H9 (cell line): Measurements from ENCODE around the gene PTPRN2. TPM values are rescaled to one million over a fixed set of nuclear protein-coding genes. Genes with fewer than 3 reads are reported as not detected.

Source experiments
- DNase-seq: peaks from one replicate; pipeline ENCODE4 v3.0.0-alpha.2; 2017
- H2AFZ ChIP-seq: one replicate; pipeline ENCODE4 v1.6.1; 2013; ENCODE audit warnings: mild to moderate bottlenecking, low read length, control low read depth, moderate library complexity
- H2AK5ac ChIP-seq: 2 replicates; pipeline ENCODE4 v1.6.1; 2013; ENCODE audit warnings: low read length, control low read depth, mixed read lengths; ENCODE audit not compliant: insufficient read length
- H2BK120ac ChIP-seq: one replicate; pipeline ENCODE4 v1.6.1; 2013; ENCODE audit warnings: low read depth, mild to moderate bottlenecking, low read length, control low read depth, inconsistent platforms; ENCODE audit not compliant: poor library complexity, severe bottlenecking
- H2BK12ac ChIP-seq: 2 replicates; pipeline ENCODE4 v1.6.1; 2013; ENCODE audit warnings: low read length, control low read depth, mixed read lengths, low read depth; ENCODE audit not compliant: insufficient read length
- H2BK15ac ChIP-seq: 2 replicates; pipeline ENCODE4 v1.6.1; 2013; ENCODE audit warnings: low read depth, low read length, control low read depth
- H2BK20ac ChIP-seq: one replicate; pipeline ENCODE4 v1.6.1; 2013; ENCODE audit warnings: low read depth, mild to moderate bottlenecking, low read length, control low read depth, inconsistent platforms; ENCODE audit not compliant: poor library complexity, severe bottlenecking
- H2BK5ac ChIP-seq: 2 replicates; pipeline ENCODE4 v1.6.1; 2013; ENCODE audit warnings: low read length, control low read depth, mixed read lengths; ENCODE audit not compliant: insufficient read length
- H3K14ac ChIP-seq: 2 replicates; pipeline ENCODE4 v1.6.1; 2013; ENCODE audit warnings: low read length, control low read depth; ENCODE audit not compliant: insufficient read depth
- H3K18ac ChIP-seq: 2 replicates; pipeline ENCODE4 v1.6.1; 2013; ENCODE audit warnings: low read depth, mild to moderate bottlenecking, mixed read lengths, low read length, control low read depth; ENCODE audit not compliant: insufficient read length
- H3K23ac ChIP-seq: 2 replicates; pipeline ENCODE4 v1.6.1; 2013; ENCODE audit warnings: low read length, control low read depth, mixed read lengths, low read depth; ENCODE audit not compliant: insufficient read length
- H3K23me2 ChIP-seq: 2 replicates; pipeline ENCODE4 v1.6.1; 2013; ENCODE audit warnings: low read depth, mild to moderate bottlenecking, mixed read lengths, low read length, control low read depth; ENCODE audit not compliant: insufficient read length, poor library complexity, severe bottlenecking
- H3K27ac ChIP-seq: 2 replicates; pipeline ENCODE4 v1.5.1; 2013; ENCODE audit warnings: low read length, control low read depth, mixed read lengths, low read depth; ENCODE audit not compliant: insufficient read length
- H3K27me3 ChIP-seq: 2 replicates; pipeline ENCODE4 v1.6.1; 2013; ENCODE audit warnings: low read length, control low read depth, inconsistent platforms; ENCODE audit not compliant: insufficient read depth
- H3K4ac ChIP-seq: 2 replicates; pipeline ENCODE4 v1.6.1; 2013; ENCODE audit warnings: low read depth, mild to moderate bottlenecking, control low read depth, inconsistent platforms, low read length, moderate library complexity
- H3K4me1 ChIP-seq: 2 replicates; pipeline ENCODE4 v1.6.1; 2013; ENCODE audit warnings: low read length, control low read depth, inconsistent platforms; ENCODE audit not compliant: insufficient read depth
- H3K4me2 ChIP-seq: 2 replicates; pipeline ENCODE4 v1.6.1; 2013; ENCODE audit warnings: low read length, control low read depth, mixed read lengths; ENCODE audit not compliant: insufficient read length, insufficient read depth
- H3K56ac ChIP-seq: 2 replicates; pipeline ENCODE4 v1.6.1; 2013; ENCODE audit warnings: low read depth, mild to moderate bottlenecking, mixed read lengths, low read length, control low read depth; ENCODE audit not compliant: insufficient read length
- H3K79me1 ChIP-seq: 2 replicates; pipeline ENCODE4 v1.6.1; 2013; ENCODE audit warnings: low read depth, mild to moderate bottlenecking, moderate library complexity, low read length, control low read depth, inconsistent platforms; ENCODE audit not compliant: insufficient read depth, poor library complexity, severe bottlenecking
- H3K79me2 ChIP-seq: 2 replicates; pipeline ENCODE4 v1.6.1; 2013; ENCODE audit warnings: low read length, control low read depth, inconsistent platforms; ENCODE audit not compliant: insufficient read depth
- H3K9ac ChIP-seq: 2 replicates; pipeline ENCODE4 v1.6.1; 2013; ENCODE audit warnings: low read length, control low read depth, mixed read lengths; ENCODE audit not compliant: insufficient read length; ENCODE audit errors: extremely low read depth
- H3K9me3 ChIP-seq: one replicate; pipeline ENCODE4 v1.6.1; 2013; ENCODE audit warnings: low read depth, low read length, inconsistent platforms; ENCODE audit not compliant: control insufficient read depth
- H3T11ph ChIP-seq: one replicate; pipeline ENCODE4 v1.6.1; 2013; ENCODE audit warnings: mild to moderate bottlenecking, low read length, control low read depth, inconsistent platforms
- H4K20me1 ChIP-seq: one replicate; pipeline ENCODE4 v1.6.1; 2013; ENCODE audit not compliant: control insufficient read depth, insufficient read length, insufficient read depth
- H4K5ac ChIP-seq: 2 replicates; pipeline ENCODE4 v1.6.1; 2013; ENCODE audit warnings: low read depth, mild to moderate bottlenecking, mixed read lengths, low read length, control low read depth; ENCODE audit not compliant: insufficient read length
- H4K8ac ChIP-seq: replicated peaks from 2 replicates; pipeline ENCODE4 v1.6.1; 2013; ENCODE audit warnings: low read length, control low read depth, mixed read lengths, low read depth; ENCODE audit not compliant: insufficient read length
- H4K91ac ChIP-seq: 2 replicates; pipeline ENCODE4 v1.6.1; 2013; ENCODE audit warnings: low read depth, mild to moderate bottlenecking, moderate library complexity, mixed read lengths, low read length, control low read depth; ENCODE audit not compliant: insufficient read length
- H3K27ac Mint-ChIP-seq, 3 experiments: 2 replicates in 2 of 3; 3 replicates in 1 of 3; pipeline ENCODE4 v1.8.0; 2020 to 2021; ENCODE audit warnings: mixed read lengths in 3 of 3, mild to moderate bottlenecking in 1 of 3, moderate library complexity in 1 of 3
- H3K27me3 Mint-ChIP-seq: 2 replicates; pipeline ENCODE4 v1.8.0; 2021; ENCODE audit warnings: low read depth, mild to moderate bottlenecking, moderate library complexity, mixed read lengths
- H3K36me3 Mint-ChIP-seq, 3 experiments: 2 replicates in 2 of 3; 3 replicates in 1 of 3; pipeline ENCODE4 v1.8.0; 2020 to 2021; ENCODE audit warnings: low read depth in 3 of 3, mixed read lengths in 3 of 3; ENCODE audit not compliant: insufficient read depth in 1 of 3
- H3K4me1 Mint-ChIP-seq, 2 experiments: 2 replicates each; pipeline ENCODE4 v1.8.0; 2020; ENCODE audit warnings: mixed read lengths in 2 of 2
- H3K4me3 Mint-ChIP-seq, 2 experiments: 2 replicates in 1 of 2; 3 replicates in 1 of 2; pipeline ENCODE4 v1.8.0; 2020 to 2021; ENCODE audit warnings: mild to moderate bottlenecking in 2 of 2, mixed read lengths in 2 of 2, moderate library complexity in 1 of 2
- H3K9me3 Mint-ChIP-seq, 2 experiments: 2 replicates in 1 of 2; 3 replicates in 1 of 2; pipeline ENCODE4 v1.8.0; 2020; ENCODE audit warnings: mild to moderate bottlenecking in 2 of 2, mixed read lengths in 2 of 2, moderate library complexity in 1 of 2
- WGBS: extraction: QIAGEN DNeasy Blood & Tissue Kit; methylation state at CpG from one replicate; pipeline ENCODE4 v1.1.7; 2013; ENCODE audit warnings: missing lambda C conversion rate, low lambda C conversion rate, mixed read lengths; ENCODE audit not compliant: insufficient read length; ENCODE audit errors: extremely low coverage; 5-methylcytosine and 5-hydroxymethylcytosine counted together
- total RNA-seq: library from RNA; stranded (reverse); gene quantifications from 2 replicates; pipeline ENCODE4 v1.2.1, GENCODE V29; 2021
- TF ChIP-seq, protein P1 (sequence below): fragments of 200-600 bp; sonication (generic); conservative IDR thresholded peaks from 3 replicates; pipeline ENCODE4 v1.8.0; 2021; ENCODE audit warnings: antibody characterized with exemption, mild to moderate bottlenecking

PTPRN2 gene
- total RNA-seq, 1 experiment from 2014 or later = 5.2 TPM

DNA sequence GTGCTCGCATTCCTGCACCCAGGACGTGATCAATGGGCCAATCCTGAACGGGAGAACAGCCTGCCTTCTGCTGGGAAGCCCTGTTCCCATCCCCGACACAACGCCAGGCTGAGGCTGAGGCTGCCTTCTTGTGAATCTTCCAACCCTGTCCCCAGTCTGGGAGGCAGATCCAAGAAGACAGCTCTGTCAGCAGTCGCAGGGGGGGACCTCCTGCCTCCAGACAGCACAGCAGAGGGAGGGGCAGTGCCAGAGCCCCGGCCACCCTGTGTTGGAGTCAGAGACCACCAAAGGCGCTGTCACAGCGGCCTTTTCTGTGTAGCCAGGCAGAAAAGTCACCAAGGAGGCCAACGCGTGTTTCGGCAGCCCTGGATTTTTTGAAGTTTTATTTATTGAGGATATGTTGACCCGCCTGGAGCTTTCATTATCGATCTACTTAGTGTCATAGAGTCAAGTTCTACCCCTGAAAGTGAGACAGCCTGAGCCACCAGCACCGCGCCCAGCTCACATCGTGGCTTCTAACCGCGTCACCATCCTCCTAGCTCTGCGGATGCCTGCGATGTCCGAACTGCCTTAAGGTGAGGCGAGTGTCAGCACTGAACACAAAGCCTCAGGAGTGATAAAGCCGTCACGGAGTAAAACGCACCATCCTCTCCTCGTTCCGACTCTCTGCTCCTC is 86.1 kb downstream of the PTPRN2 start:
- Histone ChIP-seq H2AFZ (no peak overlapping the region), H3K27ac (no peak overlapping the region), H2BK120ac (no peak overlapping the region), H2AK5ac (no peak overlapping the region), H3K79me1 (no peaks in the 10 kb centered on the region), H3K27me3 (no peaks in the 10 kb centered on the region), H4K8ac (no peak overlapping the region), H3K4me1 (no peaks in the 10 kb centered on the region), H3K23ac (no peak overlapping the region), H4K20me1 (no peaks in the 10 kb centered on the region), H3K23me2 (no peaks in the 10 kb centered on the region), H3K56ac (no peak overlapping the region), H4K5ac (no peak overlapping the region), H4K91ac (no peak overlapping the region), H3K9ac (no peak overlapping the region), H3K9me3 (no peaks in the 10 kb centered on the region), H2BK20ac (no peak overlapping the region), H3K79me2 (no peaks in the 10 kb centered on the region), H2BK12ac (no peak overlapping the region), H3K18ac (no peak overlapping the region), H2BK5ac (no peak overlapping the region), H3K4ac (no peak overlapping the region), H3K4me2 (no peak overlapping the region), H2BK15ac (no peak overlapping the region), H3T11ph (no peak overlapping the region), H3K14ac (no peak overlapping the region)
- peaks cover 3 to 8% of the 10 kb centered on the region in 2 experiments; a peak in 2 of 5 replicates for H3K9me3 Mint-ChIP-seq
- peaks cover 0 to 8% (median 4%) of the 10 kb centered on the region in 3 experiments; a peak in 4 of 7 replicates for H3K36me3 Mint-ChIP-seq
- WGBS = no CpG with 5 or more reads among the region's 28 CpGs
- peak overlapping the region in 1 of 3 experiments; percentile 12; a peak in 3 of 7 replicates for H3K27ac Mint-ChIP-seq
- TF ChIP-seq, protein P1, sequence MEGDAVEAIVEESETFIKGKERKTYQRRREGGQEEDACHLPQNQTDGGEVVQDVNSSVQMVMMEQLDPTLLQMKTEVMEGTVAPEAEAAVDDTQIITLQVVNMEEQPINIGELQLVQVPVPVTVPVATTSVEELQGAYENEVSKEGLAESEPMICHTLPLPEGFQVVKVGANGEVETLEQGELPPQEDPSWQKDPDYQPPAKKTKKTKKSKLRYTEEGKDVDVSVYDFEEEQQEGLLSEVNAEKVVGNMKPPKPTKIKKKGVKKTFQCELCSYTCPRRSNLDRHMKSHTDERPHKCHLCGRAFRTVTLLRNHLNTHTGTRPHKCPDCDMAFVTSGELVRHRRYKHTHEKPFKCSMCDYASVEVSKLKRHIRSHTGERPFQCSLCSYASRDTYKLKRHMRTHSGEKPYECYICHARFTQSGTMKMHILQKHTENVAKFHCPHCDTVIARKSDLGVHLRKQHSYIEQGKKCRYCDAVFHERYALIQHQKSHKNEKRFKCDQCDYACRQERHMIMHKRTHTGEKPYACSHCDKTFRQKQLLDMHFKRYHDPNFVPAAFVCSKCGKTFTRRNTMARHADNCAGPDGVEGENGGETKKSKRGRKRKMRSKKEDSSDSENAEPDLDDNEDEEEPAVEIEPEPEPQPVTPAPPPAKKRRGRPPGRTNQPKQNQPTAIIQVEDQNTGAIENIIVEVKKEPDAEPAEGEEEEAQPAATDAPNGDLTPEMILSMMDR = no peak
- DNase-seq = no peak
- peaks cover 7% of the 10 kb centered on the region for H3K27me3 Mint-ChIP-seq
- H3K4me3 Mint-ChIP-seq = no peak overlapping the region
- peaks cover 33 to 44% of the 10 kb centered on the region in 2 experiments for H3K4me1 Mint-ChIP-seq
